Stimulated activated CD4-positive, alpha-beta T cell treated with anti-CD3 and anti-CD28 coated beads, Interleukin-1b, Interleukin-23, amount 100 ng/mL, for 48 hours (primary cell): ENCODE data around the gene TCEAL4.
"Not testable (repeated sequence)": the region's sequence is repeated elsewhere in the genome, so short reads cannot be mapped to it uniquely, and the experiment has no call there.

Experiments used
- DNase-seq: peaks from one replicate; pipeline ENCODE4 v3.0.0-alpha.2; 2020

TCEAL4 gene

DNA sequence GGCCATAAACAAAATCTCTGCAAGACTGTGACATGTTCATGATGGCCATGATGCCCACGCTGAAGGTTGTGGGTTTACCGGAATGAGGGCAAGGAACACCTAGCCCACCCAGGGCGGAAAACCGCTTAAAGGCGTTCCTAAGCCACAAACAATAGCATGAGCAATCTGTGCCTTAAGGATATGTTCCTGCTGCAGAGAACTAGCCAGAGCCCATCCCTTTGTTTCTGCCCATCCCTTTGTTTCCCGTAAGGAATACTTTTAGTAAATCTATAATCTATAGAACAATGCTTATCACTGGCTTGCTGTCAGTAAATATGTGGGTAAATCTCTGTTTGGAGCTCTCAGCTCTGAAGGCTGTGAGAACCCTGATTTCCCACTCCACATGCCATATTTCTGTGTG lies 9.9 kb downstream of the TCEAL4 start:
- not testable (repeated sequence) for DNase-seq

GRCh38 chrX:103607364-103608305 lies 22.3 kb downstream of the TCEAL4 start, which contains the start of gene TCEAL3:
TCEAL3 (plus strand) TSS chrX:103607963; CDS start chrX:103609065, 1,102 bp downstream.
- DNase-seq = no peak

- no peak for DNase-seq
Observed at GRCh38 chrX:103608306-103608963, 23.1 kb downstream of the TCEAL4 start.

DNA sequence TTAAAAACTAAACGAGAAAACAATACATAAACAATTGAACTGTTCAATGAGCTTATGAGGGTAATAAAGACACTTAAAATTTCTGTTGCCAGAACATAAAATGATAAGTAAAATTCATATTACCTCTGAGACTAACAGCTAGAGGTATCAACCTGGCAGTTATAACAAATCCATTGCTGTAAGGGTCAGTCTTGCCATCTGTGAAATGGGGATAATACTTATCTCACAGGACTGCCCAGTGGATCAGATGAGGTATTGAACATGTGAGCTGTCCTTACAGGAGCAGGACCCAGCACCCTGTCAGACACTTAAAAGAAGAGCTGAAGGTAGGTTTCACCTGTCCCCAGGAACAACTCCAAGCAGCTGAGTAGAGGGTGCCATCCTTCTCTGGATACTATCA lies 25.0 kb downstream of the TCEAL4 start:
- no peak for DNase-seq

GRCh38 chrX:103613362-103613890 lies 28.1 kb downstream of the TCEAL4 start:
- no peak for DNase-seq

- DNase-seq = no peak
Observed at GRCh38 chrX:103614999-103615398, 29.7 kb downstream of the TCEAL4 start.

GRCh38 chrX:103615781-103616371 lies 30.6 kb downstream of the TCEAL4 start:
- DNase-seq = no peak

DNA sequence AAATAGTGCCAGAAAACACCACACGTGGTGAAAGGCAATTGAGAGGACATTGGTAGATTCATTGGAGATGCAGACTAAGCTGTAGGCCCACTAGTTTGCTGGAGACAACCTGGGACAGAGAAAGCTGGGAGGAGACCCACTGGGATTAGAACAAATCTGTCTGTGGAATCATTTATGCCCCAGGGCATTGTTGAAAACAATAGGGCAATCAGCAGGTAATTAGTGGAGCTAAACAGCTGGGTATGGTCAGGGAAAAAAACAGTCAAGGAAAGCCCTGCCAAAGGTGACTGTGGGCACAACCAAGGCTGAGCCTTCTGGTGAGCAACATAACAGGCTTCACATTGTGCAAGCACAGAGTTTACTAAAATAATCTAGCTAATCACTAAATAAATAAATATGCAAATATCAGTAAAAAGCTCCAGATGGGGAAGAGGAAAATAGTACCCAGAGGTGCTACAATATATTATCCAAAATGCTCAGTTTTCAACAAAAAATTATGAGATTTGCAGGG lies 31.4 kb downstream of the TCEAL4 start:
- DNase-seq = no peak

DNA sequence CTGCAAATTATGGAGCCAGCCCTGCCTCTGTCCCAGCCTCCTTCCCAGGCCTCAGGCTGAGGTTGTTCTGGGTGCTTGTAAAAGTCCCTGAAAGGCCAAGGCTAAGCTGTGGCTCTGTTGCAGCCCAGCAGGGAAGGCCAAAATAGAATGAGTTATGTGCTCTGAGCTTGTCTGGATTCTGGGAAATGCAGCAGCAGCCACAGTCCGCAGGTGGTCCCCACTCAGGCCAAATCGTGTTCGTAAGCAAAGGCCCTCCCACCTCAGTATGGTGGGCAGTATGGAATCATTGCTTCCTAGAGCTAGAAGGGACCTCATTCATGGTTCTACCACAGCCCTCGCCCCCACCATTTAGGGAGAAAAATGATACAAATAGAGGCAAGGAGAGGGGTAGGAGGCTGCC lies 38.8 kb downstream of the TCEAL4 start:
- no peak for DNase-seq

DNA sequence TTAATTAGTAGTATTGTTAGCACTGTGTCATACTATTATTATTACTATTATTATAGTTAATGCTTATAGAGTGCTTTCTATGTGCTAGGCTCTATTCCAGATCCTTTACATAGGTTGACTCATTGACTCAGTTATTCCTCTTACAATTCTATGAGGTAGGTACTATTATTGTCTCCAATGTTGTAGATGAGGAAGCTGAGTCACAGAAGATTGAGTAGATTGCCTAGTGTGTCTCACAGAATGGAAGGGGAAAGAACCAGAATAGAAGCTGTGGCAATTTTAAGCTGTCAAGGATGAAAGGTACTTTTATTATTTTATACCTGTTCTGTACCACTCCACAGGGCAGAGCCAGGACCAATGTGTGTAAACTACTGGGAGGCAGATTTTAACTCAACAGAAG lies 41.5 kb downstream of the TCEAL4 start:
- DNase-seq = no peak

DNA sequence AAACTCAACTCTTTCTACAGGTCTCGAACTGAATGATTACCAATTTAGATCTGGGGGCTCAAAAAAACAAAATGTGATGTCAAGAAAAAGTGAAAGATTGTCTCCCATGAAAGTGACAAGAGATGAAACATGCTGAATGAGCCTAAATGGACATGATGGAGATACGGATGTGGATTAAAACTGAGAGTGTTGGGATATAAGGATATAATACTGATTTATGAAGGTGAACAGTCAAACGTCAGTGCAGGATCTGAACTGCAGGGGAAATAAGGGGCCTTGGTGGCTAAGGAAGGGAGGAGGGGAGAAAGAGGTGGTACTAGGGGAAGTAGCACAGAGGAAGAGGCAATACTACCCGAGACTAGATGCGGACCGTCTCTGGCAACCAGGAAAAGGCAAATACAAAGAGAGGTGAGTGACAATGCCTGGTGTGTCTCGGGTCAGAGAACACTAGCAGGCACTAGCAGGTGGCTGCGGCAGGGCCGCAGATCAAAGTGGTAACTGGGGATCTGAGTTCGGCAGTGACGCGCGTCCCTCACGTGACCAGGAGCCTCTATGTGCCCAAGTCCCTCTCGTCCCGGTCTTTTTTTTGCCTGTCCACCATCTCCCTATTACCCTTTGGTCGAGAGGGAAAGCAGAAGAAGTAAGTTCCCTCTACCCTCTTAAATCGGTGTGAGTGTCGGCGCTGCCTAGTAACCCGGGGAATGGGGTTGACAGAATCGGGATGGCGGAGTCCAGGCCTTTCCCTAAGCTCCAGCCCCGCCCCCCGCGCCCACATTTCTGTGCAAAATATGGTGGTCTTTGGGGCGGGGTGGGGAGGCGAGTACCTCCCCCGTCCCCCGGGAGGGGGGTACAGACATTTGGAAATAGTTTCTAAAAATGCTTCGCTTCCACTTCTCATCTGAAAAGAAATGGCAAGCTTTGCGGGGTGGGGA lies 43.3 kb downstream of the TCEAL4 start, which contains the start of gene TCEAL1:
Gene TCEAL1 (plus strand): TSS at position 590 of the 932 bp plus-strand sequence. CDS start 942 bp downstream, outside the sequence.
- DNase-seq = peak; percentile 30

- peak; percentile 10 for DNase-seq
Observed at GRCh38 chrX:103629318-103630170, 44.2 kb downstream of the TCEAL4 start.

DNA sequence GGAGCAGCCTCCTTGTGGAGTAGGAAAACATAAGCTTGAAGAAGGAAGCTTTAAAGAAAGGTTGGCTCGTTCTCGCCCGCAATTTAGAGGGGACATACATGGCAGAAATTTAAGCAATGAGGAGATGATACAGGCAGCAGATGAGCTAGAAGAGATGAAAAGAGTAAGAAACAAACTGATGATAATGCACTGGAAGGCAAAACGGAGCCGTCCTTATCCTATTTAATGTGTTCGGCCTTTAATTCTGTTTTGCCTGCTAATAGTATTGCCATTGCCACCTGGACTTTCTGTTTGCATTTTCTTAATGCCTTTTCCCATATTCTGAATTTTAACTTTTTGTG lies 44.8 kb downstream of the TCEAL4 start:
- DNase-seq = no peak

GRCh38 chrX:103631145-103631544 lies 45.8 kb downstream of the TCEAL4 start:
- DNase-seq = no peak

DNA sequence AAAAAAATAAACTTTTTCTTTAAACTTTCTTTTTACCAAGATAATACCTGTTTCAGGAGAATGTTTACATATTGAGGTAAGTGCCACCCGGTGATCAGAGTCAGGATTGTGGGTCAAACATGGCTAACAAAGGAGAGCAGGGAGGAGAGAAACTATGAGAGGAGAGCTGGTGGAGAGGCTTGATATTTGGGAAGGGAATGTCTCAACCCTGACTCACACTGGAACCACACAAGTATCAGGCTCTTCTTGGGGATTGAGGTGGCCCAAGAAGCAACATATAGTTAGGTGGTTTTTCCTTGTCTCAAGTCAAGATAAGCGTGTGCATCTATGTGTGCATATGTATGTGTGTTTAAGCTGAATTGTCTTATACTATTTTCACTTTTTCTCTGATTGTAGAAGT lies 50.1 kb downstream of the TCEAL4 start:
- DNase-seq = no peak
